Measurements from ENCODE around the gene CIT.

DNA sequence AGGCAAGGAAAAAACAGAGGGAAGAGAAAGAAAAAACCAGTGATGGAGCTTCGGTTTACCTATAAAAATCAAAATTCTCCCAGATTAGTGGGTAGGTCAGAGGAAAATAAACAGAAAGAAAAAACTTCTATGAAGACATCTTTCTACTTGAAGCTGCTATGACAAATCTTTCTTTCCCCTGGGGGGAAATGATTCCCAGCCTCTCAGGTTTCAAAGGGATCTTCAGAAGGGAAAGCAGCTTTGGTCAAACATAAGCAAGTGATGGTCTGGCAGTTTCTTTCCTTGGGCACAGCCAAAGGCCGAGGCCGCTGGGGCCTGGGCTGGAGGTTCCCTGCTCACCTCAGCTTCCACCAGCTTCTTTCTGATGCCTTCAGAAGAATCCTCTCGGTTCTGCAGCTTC, 104.7 kb downstream of the CIT start:
- TF ChIP-seq CREB1 (IDR thresholded peaks at IDR 0.05; ENCODE audit: low read depth) = no peak
- TF ChIP-seq EZH2 (IDR thresholded peaks at IDR 0.05; ENCODE audit: borderline replicate concordance, control insufficient read depth, low read depth, low read length) = no peak
- TF ChIP-seq, protein P1, sequence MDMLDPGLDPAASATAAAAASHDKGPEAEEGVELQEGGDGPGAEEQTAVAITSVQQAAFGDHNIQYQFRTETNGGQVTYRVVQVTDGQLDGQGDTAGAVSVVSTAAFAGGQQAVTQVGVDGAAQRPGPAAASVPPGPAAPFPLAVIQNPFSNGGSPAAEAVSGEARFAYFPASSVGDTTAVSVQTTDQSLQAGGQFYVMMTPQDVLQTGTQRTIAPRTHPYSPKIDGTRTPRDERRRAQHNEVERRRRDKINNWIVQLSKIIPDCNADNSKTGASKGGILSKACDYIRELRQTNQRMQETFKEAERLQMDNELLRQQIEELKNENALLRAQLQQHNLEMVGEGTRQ (IDR thresholded peaks at IDR 0.05; ENCODE audit: borderline replicate concordance, low read depth, low read length) = no peak
- TF ChIP-seq POLR2A (IDR thresholded peaks at IDR 0.05; ENCODE audit: low read depth, low read length) = no peak
- no peak for TF ChIP-seq EP300 (IDR thresholded peaks at IDR 0.05; ENCODE audit: borderline replicate concordance in 1 of 2, control insufficient read depth in 1 of 2, low read depth in 2 of 2, low read length in 2 of 2)
- TF ChIP-seq IKZF1 (conservative IDR thresholded peaks at IDR 0.05) = no peak
- no peak for TF ChIP-seq POLR2AphosphoS5 (IDR thresholded peaks at IDR 0.05; ENCODE audit: low read length)
- TF ChIP-seq, protein P2, sequence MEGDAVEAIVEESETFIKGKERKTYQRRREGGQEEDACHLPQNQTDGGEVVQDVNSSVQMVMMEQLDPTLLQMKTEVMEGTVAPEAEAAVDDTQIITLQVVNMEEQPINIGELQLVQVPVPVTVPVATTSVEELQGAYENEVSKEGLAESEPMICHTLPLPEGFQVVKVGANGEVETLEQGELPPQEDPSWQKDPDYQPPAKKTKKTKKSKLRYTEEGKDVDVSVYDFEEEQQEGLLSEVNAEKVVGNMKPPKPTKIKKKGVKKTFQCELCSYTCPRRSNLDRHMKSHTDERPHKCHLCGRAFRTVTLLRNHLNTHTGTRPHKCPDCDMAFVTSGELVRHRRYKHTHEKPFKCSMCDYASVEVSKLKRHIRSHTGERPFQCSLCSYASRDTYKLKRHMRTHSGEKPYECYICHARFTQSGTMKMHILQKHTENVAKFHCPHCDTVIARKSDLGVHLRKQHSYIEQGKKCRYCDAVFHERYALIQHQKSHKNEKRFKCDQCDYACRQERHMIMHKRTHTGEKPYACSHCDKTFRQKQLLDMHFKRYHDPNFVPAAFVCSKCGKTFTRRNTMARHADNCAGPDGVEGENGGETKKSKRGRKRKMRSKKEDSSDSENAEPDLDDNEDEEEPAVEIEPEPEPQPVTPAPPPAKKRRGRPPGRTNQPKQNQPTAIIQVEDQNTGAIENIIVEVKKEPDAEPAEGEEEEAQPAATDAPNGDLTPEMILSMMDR (IDR thresholded peaks at IDR 0.05 in 2 of 3, conservative IDR thresholded peaks at IDR 0.05 in 1 of 3; ENCODE audit: control insufficient read depth in 2 of 3, extremely low read depth in 1 of 3, insufficient read depth in 1 of 3, low read depth in 3 of 3, low read length in 3 of 3) = no peak
